Panc1 (cell line): ENCODE results near the gene RFX7. TPM values are rescaled to one million over a fixed set of nuclear protein-coding genes. Genes with fewer than 3 reads are reported as not detected.

Source experiments
- ATAC-seq: fragments of 200-7000 bp; cut with Tn5 transposase; 2 replicates; pipeline ENCODE4 v1.9.1; 2020; ENCODE audit warnings: mild to moderate bottlenecking, moderate library complexity
- BruUV-seq: library from RNA; stranded (reverse); fragments of 400-500 nt; replicated peaks from 2 replicates; lab custom pipeline; 2021; lab: Mats Ljungman, UMichigan
- CTCF ChIA-PET: fragments of 300-600 bp; sonication (Branson Sonifier 250); formaldehyde crosslinking; loops from one replicate; lab custom pipeline; 2022; ENCODE audit warnings: antibody characterized with exemption; lab: Charles Lee
- POLR2A ChIA-PET: fragments of 300-600 bp; sonication (Branson Sonifier 250); formaldehyde crosslinking; loops from one replicate; lab custom pipeline; 2022; ENCODE audit warnings: antibody characterized with exemption; lab: Charles Lee
- DNase-seq: peaks from one replicate; pipeline ENCODE4 v3.0.0-alpha.2; 2010; ENCODE audit warnings: low read depth, low spot score
- H3K27ac ChIP-seq: 2 replicates; pipeline ENCODE4 v1.5.1; 2011; ENCODE audit warnings: mild to moderate bottlenecking, low read length, inconsistent platforms
- H3K27me3 ChIP-seq: fragments of 200-500 bp; sonication (Bioruptor generic); 2 replicates; pipeline ENCODE4 v1.6.0; 2014; ENCODE audit warnings: low read length, inconsistent platforms; ENCODE audit not compliant: control insufficient read depth, insufficient read depth
- H3K36me3 ChIP-seq: fragments of 200-500 bp; sonication (Bioruptor generic); 2 replicates; pipeline ENCODE4 v1.5.1; 2014; ENCODE audit warnings: inconsistent platforms, mild to moderate bottlenecking, low read length, moderate library complexity; ENCODE audit not compliant: control insufficient read depth, insufficient read depth
- H3K4me1 ChIP-seq: 2 replicates; pipeline ENCODE4 v1.5.1; 2011; ENCODE audit warnings: inconsistent platforms, mild to moderate bottlenecking, low read length, moderate library complexity; ENCODE audit not compliant: control insufficient read depth, insufficient read depth
- H3K4me3 ChIP-seq, 2 experiments: 2 replicates each; pipeline ENCODE4 v1.5.1; 2011 to 2012; ENCODE audit warnings: low read depth in 2 of 2, low read length in 2 of 2, mild to moderate bottlenecking in 2 of 2, inconsistent platforms in 1 of 2, moderate library complexity in 1 of 2
- H3K9me3 ChIP-seq: fragments of 200-500 bp; sonication (Bioruptor generic); 2 replicates; pipeline ENCODE4 v1.5.1; 2014; ENCODE audit warnings: low read depth, mild to moderate bottlenecking, inconsistent platforms, low read length, moderate library complexity; ENCODE audit not compliant: control insufficient read depth, insufficient read depth
- POLR2AphosphoS5 ChIP-seq: IDR thresholded peaks from 2 replicates; pipeline ENCODE4 v1.6.1; 2012; ENCODE audit warnings: mild to moderate bottlenecking, low read depth, low read length, moderate library complexity
- REST ChIP-seq, 2 experiments: IDR thresholded peaks; 2 replicates each; pipeline ENCODE4 v1.6.1; 2011 to 2012; ENCODE audit warnings: low read depth in 2 of 2, control low read depth in 1 of 2, low read length in 1 of 2, mild to moderate bottlenecking in 1 of 2, moderate library complexity in 1 of 2; ENCODE audit not compliant: insufficient read depth in 1 of 2
- SIN3A ChIP-seq: IDR thresholded peaks from 2 replicates; pipeline ENCODE4 v1.6.1; 2012; ENCODE audit warnings: low read depth, mild to moderate bottlenecking, low read length, moderate library complexity, borderline replicate concordance; ENCODE audit not compliant: insufficient read depth
- TCF7L2 ChIP-seq: IDR thresholded peaks from 2 replicates; pipeline ENCODE4 v1.6.1; 2011; ENCODE audit warnings: mild to moderate bottlenecking, low read depth, low read length, inconsistent platforms
- in situ Hi-C: cut with HindIII; loops from 2 replicates; pipeline ENCODE4 v1.10.0; 2016; ENCODE audit warnings: low sequenced_read_pairs, low pct_unique_long_range_greater_than_20kb
- intact Hi-C: fragments of 100-400 bp; cut with micrococcal nuclease; formaldehyde crosslinking; loops from one replicate; pipeline ENCODE4 v1.10.0; 2022; ENCODE audit not compliant: unreplicated experiment
- total RNA-seq: library from RNA; stranded (reverse); gene quantifications from one replicate; pipeline ENCODE4 v1.2.1, GENCODE V29; 2021; ENCODE audit not compliant: unreplicated experiment
- TF ChIP-seq, protein P1 (sequence below): fragments of 450-650 bp; IDR thresholded peaks from 2 replicates; pipeline ENCODE4 v1.5.1; 2017; ENCODE audit warnings: mild to moderate bottlenecking

RFX7 gene
- total RNA-seq, 1 experiment from 2014 or later = 24.2 TPM

DNA sequence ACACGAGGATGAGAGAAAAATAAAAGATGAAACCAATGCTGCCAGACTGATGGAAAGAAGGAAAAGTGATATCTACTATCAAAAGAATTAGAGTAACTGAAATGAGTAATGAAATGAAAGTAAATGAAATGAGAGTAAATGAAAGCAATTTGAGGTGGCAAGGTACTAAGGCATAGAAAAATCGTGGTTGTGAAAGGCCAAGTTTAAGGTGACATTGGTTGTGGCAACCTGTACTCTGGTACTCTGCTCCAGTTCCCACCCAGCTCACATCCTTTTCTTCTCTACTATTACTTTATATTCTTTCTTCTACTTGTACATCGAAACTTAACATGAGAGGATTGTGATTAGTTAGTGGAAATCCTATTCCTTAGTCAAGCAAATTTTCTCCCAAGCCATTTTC, 10.1 kb downstream of the RFX7 start:
- DNase-seq (no peak), ATAC-seq (no peak)
- ChIA-PET CTCF (no interaction called here), POLR2A (no interaction called here)
- Histone ChIP-seq H3K4me3 (no peak overlapping the region), H3K27me3 (no peaks in the 10 kb centered on the region), H3K9me3 (peaks cover 7% of the 10 kb centered on the region; the same call in 1 of the 2 replicates), H3K27ac (no peak overlapping the region), H3K4me1 (peaks cover 9% of the 10 kb centered on the region), H3K36me3 (no peaks in the 10 kb centered on the region)
- intact Hi-C loops (no loop called here), in situ Hi-C loops (no loop called here)
- no TSS peak for BruUV-seq
- TF ChIP-seq REST (IDR thresholded peaks at IDR 0.05; ENCODE audit: insufficient read depth in 1 of 2, low read depth in 2 of 2, low read length in 1 of 2) (no peak), POLR2AphosphoS5 (no peak), SIN3A (no peak)

DNA sequence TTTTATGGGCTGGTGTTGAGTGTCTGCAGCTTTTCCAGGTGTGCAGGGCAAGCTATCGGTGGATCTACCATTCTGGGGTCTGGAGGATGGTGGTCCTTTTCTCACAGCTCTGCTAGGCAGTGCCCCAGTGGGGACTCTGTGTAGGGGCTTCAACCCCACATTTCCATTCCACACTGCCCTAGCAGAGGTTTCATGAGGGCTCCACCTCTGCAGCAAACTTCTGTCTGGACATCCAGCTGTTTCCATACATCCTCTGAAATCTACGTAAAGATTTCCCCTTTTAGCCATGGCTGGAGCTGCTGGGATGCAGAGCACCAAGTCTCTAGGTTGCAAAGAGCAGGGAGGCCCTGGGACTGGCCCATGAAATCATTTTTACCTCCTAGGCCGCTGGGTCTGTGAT, 11.6 kb downstream of the RFX7 start:
- Histone ChIP-seq H3K36me3 (no peaks in the 10 kb centered on the region), H3K9me3 (peaks cover 12% of the 10 kb centered on the region; the same call in 1 of the 2 replicates), H3K4me3 (no peak overlapping the region), H3K27me3 (no peaks in the 10 kb centered on the region), H3K4me1 (peaks cover 8% of the 10 kb centered on the region), H3K27ac (no peak overlapping the region)
- intact Hi-C loops = no loop called here
- POLR2A ChIA-PET = no interaction called here
- no TSS peak for BruUV-seq
- no peak for DNase-seq
- CTCF ChIA-PET = no interaction called here
- TF ChIP-seq TCF7L2 = no peak
- TF ChIP-seq SIN3A = no peak
- TF ChIP-seq POLR2AphosphoS5 = no peak
- no peak for TF ChIP-seq REST (IDR thresholded peaks at IDR 0.05; ENCODE audit: insufficient read depth in 1 of 2, low read depth in 2 of 2, low read length in 1 of 2)
- no peak for ATAC-seq
- in situ Hi-C loops = no loop called here

GRCh38 chr15:56228854-56229253, 14.8 kb downstream of the RFX7 start:
- H3K9me3 ChIP-seq = peaks cover 15% of the 10 kb centered on the region; the same call in 1 of the 2 replicates
- no peaks in the 10 kb centered on the region for H3K27me3 ChIP-seq
- TF ChIP-seq, protein P1, sequence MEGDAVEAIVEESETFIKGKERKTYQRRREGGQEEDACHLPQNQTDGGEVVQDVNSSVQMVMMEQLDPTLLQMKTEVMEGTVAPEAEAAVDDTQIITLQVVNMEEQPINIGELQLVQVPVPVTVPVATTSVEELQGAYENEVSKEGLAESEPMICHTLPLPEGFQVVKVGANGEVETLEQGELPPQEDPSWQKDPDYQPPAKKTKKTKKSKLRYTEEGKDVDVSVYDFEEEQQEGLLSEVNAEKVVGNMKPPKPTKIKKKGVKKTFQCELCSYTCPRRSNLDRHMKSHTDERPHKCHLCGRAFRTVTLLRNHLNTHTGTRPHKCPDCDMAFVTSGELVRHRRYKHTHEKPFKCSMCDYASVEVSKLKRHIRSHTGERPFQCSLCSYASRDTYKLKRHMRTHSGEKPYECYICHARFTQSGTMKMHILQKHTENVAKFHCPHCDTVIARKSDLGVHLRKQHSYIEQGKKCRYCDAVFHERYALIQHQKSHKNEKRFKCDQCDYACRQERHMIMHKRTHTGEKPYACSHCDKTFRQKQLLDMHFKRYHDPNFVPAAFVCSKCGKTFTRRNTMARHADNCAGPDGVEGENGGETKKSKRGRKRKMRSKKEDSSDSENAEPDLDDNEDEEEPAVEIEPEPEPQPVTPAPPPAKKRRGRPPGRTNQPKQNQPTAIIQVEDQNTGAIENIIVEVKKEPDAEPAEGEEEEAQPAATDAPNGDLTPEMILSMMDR = no peak
- TF ChIP-seq TCF7L2 (no peak), REST (IDR thresholded peaks at IDR 0.05; ENCODE audit: insufficient read depth in 1 of 2, low read depth in 2 of 2, low read length in 1 of 2) (no peak), POLR2AphosphoS5 (no peak)
- CTCF ChIA-PET = no interaction called here
- BruUV-seq = no TSS peak
- no peaks in the 10 kb centered on the region for H3K36me3 ChIP-seq
- no peaks in the 10 kb centered on the region for H3K4me1 ChIP-seq
- H3K27ac ChIP-seq = no peak overlapping the region
- ATAC-seq = no peak
- in situ Hi-C loops (no loop called here), intact Hi-C loops (no loop called here)
- no peak for DNase-seq
- H3K4me3 ChIP-seq = no peak overlapping the region
- POLR2A ChIA-PET = no interaction called here
